PFSK-1 (cell line): ENCODE measurements around the gene RGS14.

Experiments
- FOXP2 ChIP-seq: optimal IDR thresholded peaks from 2 replicates; pipeline ENCODE3; 2011; ENCODE audit warnings: borderline replicate concordance, control low read depth, inconsistent platforms; ENCODE audit not compliant: insufficient read depth; ENCODE audit errors: extremely low read length, extremely low read depth
- POLR2AphosphoS5 ChIP-seq: IDR thresholded peaks from 2 replicates; pipeline ENCODE4 v1.6.1; 2012; ENCODE audit warnings: low read depth, mild to moderate bottlenecking, control low read depth, low read length, moderate library complexity
- SIN3A ChIP-seq: IDR thresholded peaks from 2 replicates; pipeline ENCODE4 v1.6.1; 2012; ENCODE audit warnings: mild to moderate bottlenecking, low read length, moderate library complexity, borderline replicate concordance; ENCODE audit not compliant: insufficient read depth
- TAF1 ChIP-seq: IDR thresholded peaks from 2 replicates; pipeline ENCODE4 v1.6.1; 2012; ENCODE audit warnings: low read length, control low read depth, borderline replicate concordance; ENCODE audit not compliant: insufficient read depth
- TF ChIP-seq, protein P1 (sequence below), 2 experiments: IDR thresholded peaks; 2 replicates each; pipeline versions ENCODE4 v1.6.1 to v1.8.0; 2011 to 2012; ENCODE audit warnings: low read depth in 2 of 2, low read length in 2 of 2, control low read depth in 1 of 2, inconsistent platforms in 1 of 2, mild to moderate bottlenecking in 1 of 2, moderate library complexity in 1 of 2; ENCODE audit not compliant: insufficient read depth in 1 of 2

RGS14 gene

DNA sequence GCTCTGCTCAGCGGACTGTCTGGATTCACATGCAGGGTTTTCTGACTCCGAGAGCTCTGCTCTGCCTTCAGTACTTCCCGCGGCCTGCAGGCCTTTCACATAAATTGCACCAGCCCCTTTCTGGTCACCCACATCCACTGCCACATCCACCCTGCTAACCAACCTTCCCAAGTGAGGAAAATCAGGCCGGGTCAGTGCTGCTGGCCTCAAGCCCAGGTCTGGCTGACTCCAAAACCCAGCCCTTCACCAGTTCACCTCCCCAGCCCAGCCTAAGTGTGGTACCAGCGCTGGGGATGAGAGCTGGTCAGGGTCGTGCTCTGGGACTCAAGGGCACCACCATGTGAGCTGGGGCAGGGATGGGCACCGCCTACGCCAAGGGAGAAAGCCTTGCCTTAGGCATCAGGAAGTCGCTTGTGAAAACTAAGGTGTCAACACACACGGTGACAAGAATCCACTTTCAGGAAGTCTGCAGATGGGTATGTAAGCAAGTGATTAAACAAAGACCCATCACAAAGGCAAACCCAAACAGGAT lies 18.6 kb upstream of the RGS14 start:
- no peak for TF ChIP-seq FOXP2
- no peak for TF ChIP-seq SIN3A
- no peak for TF ChIP-seq TAF1
- TF ChIP-seq POLR2AphosphoS5, result no peak
- TF ChIP-seq, protein P1, sequence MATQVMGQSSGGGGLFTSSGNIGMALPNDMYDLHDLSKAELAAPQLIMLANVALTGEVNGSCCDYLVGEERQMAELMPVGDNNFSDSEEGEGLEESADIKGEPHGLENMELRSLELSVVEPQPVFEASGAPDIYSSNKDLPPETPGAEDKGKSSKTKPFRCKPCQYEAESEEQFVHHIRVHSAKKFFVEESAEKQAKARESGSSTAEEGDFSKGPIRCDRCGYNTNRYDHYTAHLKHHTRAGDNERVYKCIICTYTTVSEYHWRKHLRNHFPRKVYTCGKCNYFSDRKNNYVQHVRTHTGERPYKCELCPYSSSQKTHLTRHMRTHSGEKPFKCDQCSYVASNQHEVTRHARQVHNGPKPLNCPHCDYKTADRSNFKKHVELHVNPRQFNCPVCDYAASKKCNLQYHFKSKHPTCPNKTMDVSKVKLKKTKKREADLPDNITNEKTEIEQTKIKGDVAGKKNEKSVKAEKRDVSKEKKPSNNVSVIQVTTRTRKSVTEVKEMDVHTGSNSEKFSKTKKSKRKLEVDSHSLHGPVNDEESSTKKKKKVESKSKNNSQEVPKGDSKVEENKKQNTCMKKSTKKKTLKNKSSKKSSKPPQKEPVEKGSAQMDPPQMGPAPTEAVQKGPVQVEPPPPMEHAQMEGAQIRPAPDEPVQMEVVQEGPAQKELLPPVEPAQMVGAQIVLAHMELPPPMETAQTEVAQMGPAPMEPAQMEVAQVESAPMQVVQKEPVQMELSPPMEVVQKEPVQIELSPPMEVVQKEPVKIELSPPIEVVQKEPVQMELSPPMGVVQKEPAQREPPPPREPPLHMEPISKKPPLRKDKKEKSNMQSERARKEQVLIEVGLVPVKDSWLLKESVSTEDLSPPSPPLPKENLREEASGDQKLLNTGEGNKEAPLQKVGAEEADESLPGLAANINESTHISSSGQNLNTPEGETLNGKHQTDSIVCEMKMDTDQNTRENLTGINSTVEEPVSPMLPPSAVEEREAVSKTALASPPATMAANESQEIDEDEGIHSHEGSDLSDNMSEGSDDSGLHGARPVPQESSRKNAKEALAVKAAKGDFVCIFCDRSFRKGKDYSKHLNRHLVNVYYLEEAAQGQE (IDR thresholded peaks at IDR 0.05; ENCODE audit: insufficient read depth in 1 of 2, low read depth in 2 of 2, low read length in 2 of 2), result no peak

DNA sequence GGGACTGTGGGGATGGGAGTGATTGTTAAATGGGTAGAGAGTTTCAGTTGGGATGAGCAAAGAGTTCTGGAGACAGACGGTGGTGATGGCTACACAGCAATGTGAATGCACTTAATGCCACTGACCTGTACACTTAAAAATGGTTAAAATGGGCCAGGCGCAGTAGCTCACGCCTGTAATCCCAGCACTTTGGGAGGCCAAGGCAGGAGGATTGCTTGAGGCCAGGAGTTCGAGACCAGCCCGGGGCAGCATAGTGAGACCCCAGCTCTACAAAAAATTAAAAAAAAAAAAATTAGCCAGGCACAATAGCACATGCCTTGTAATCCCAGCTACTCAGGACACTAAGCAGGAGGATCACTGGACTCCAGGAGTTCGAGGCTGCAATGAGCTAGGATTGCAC lies 13.9 kb upstream of the RGS14 start:
- TF ChIP-seq FOXP2, result no peak
- TF ChIP-seq SIN3A, result no peak
- TF ChIP-seq, protein P1 (IDR thresholded peaks at IDR 0.05; ENCODE audit: insufficient read depth in 1 of 2, low read depth in 2 of 2, low read length in 2 of 2), result no peak
- TF ChIP-seq TAF1, result no peak
- no peak for TF ChIP-seq POLR2AphosphoS5

DNA sequence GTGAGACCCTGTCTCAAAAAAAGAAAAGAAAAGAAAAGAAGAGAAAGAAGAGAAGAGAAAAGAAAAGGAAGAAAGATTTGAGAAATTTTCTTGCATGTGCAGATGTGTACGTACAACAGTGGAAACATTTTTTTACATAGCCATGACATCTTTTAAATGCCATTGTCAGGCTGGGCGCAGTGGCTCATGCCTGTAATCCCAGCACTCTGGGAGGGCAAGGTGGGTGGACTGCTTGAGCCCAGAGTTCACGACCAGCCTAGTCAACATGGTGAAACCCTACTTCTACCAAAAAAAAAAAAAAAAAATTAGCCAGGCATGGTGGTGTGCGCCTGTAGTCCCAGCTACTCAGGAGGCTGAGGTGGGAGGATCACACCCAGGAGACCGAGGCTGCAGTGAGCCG lies 12.8 kb upstream of the RGS14 start:
- TF ChIP-seq TAF1 (no peak), FOXP2 (no peak), SIN3A (no peak), POLR2AphosphoS5 (no peak)
- TF ChIP-seq, protein P1 (IDR thresholded peaks at IDR 0.05; ENCODE audit: insufficient read depth in 1 of 2, low read depth in 2 of 2, low read length in 2 of 2), result no peak

DNA sequence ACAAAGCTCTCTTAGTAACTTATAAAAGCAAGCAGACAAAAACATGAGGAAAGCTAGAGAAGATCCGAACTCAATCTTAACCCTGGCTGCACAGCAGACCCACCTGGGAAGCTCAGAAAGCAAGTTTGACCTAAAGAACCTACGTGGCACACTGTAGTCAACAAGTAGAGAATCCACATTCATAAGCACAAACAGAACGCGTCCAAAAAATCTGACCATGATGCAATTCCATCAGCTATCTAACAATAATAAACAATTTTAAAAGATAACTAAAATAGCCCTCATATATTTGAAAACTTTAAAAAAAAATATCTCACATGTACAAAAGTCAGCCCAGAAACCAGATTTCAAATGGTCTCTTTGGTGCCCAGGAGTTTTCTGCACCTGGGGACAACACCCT lies 10.9 kb upstream of the RGS14 start:
- TF ChIP-seq TAF1 (no peak), SIN3A (no peak), POLR2AphosphoS5 (no peak)
- TF ChIP-seq, protein P1 (IDR thresholded peaks at IDR 0.05; ENCODE audit: insufficient read depth in 1 of 2, low read depth in 2 of 2, low read length in 2 of 2), result no peak

DNA sequence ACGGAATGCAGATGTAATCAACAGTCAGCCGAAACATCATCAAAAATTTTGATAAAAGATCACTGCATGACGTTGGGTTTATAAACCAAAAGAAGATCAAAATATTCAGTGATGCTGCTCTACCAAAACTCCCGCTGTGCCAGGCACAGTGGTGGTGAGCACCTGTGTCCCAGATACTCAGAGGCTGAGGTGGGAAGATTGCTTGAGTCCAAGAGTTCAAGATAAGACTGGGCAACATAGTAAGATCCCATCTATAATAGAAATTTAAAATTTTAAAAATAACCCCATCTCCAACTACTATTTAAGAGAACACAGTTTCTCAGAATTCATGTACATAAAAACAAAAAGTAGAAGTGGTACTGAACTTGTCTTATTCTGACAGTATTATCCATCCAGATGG lies 10.0 kb upstream of the RGS14 start:
- TF ChIP-seq POLR2AphosphoS5 (no peak), FOXP2 (no peak), TAF1 (no peak), SIN3A (no peak)
- TF ChIP-seq, protein P1 (IDR thresholded peaks at IDR 0.05; ENCODE audit: insufficient read depth in 1 of 2, low read depth in 2 of 2, low read length in 2 of 2), result no peak
